Activated T-cell treated with anti-CD3 and anti-CD28 coated beads, Interleukin-2, amount 50 U/mL, for 4 hours (primary cell): ENCODE measurements around the gene FRMD1. TPM values are rescaled to one million over a fixed set of nuclear protein-coding genes. Genes with fewer than 3 reads are reported as not detected.

Source experiments
- ATAC-seq, 2 donors: fragments of 200-7000 bp; cut with Tn5 transposase; one replicate each; pipeline ENCODE4 v1.10.0; 2021
- DNase-seq: peaks from one replicate; pipeline ENCODE4 v3.0.0-alpha.2; 2020
- H3K27me3 Mint-ChIP-seq: one replicate; pipeline ENCODE4 v1.8.0; 2021; ENCODE audit warnings: low read depth, mixed read lengths
- H3K36me3 Mint-ChIP-seq: one replicate; pipeline ENCODE4 v1.8.0; 2022; ENCODE audit warnings: mixed read lengths; ENCODE audit not compliant: insufficient read depth
- H3K4me1 Mint-ChIP-seq: one replicate; pipeline ENCODE4 v1.8.0; 2021; ENCODE audit warnings: low read depth, mixed read lengths
- H3K4me3 Mint-ChIP-seq: one replicate; pipeline ENCODE4 v1.8.0; 2021; ENCODE audit warnings: mild to moderate bottlenecking, moderate library complexity, mixed read lengths
- H3K9me3 Mint-ChIP-seq: one replicate; pipeline ENCODE4 v1.8.0; 2021; ENCODE audit warnings: mixed read lengths
- total RNA-seq, 3 donors: library from RNA; stranded (reverse); gene quantifications; one replicate each; pipeline ENCODE4 v1.2.1, GENCODE V29; 2021

The FRMD1 gene
- total RNA-seq, 3 donors from 2014 or later, result not detected

DNA sequence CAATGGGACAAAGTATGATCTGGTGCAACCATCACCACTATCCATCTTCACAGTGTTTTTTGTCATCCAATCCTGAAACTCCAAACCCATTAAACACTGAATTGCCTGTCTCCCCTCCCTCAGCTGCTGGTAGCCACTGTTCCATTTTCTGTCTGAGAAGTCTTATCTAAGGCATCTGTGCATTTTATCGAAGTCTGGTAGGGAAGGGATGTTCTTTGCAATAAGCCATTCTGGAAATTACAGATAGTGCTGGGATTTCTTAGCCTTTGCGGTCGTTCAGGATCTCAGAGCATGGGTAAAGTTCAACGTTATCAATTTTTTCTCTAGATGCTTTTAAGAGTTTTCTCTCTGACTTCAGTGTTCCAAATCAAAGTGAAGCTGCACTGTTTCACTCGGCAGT, 57.4 kb downstream of the FRMD1 start:
- Mint-ChIP-seq H3K27me3 (peaks cover 4% of the 10 kb centered on the region), H3K4me3 (no peak overlapping the region), H3K4me1 (no peaks in the 10 kb centered on the region), H3K9me3 (peaks cover 5% of the 10 kb centered on the region), H3K36me3 (no peaks in the 10 kb centered on the region)
- ATAC-seq (no peak), DNase-seq (no peak)

DNA sequence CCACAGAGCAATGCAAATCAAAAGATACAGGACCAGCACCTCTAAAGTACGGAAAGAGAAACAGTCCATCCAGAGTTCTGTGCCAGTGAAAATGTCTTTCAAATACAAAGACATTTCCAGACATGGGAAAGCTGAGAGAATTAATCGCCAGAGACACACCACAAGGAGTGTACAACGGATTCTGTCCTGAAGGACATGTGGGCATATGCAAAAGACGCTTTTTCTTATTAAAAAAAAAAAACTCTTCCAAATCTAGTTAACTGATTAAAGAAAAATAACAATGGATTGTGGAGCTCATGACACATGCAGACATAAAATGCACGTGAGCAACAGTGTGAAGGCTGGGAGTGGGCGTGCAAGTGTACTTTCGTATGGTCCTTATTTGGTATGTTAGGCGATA, 58.8 kb downstream of the FRMD1 start:
- Mint-ChIP-seq H3K27me3 (peaks cover 9% of the 10 kb centered on the region), H3K4me1 (no peaks in the 10 kb centered on the region), H3K4me3 (no peak overlapping the region), H3K36me3 (no peaks in the 10 kb centered on the region), H3K9me3 (peaks cover 5% of the 10 kb centered on the region)
- DNase-seq (no peak), ATAC-seq (no peak)

DNA sequence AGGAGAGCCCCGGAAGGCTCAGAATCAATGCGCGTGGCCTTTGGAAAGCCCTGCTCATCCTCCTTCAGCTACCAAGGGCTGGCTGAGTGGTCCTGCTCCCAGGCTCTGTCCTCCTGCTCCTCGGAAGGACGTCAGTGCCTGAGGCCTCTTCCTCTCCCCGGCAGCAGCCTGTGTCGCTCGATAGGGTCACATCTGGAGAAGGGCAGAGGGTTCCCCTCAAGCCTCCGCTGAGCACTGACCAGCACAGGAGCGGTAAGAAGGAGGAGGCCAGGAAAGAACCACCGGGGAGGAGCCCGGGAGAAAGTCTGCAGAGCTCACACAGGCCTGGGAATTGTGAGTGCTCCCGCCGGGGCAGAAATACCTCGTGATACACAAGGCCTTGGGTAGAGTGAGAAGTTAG, 60.3 kb downstream of the FRMD1 start:
- ATAC-seq (no peak), DNase-seq (no peak)
- Mint-ChIP-seq H3K36me3 (no peaks in the 10 kb centered on the region), H3K9me3 (peaks cover 5% of the 10 kb centered on the region), H3K4me3 (no peak overlapping the region), H3K4me1 (no peaks in the 10 kb centered on the region), H3K27me3 (peaks cover 12% of the 10 kb centered on the region)

DNA sequence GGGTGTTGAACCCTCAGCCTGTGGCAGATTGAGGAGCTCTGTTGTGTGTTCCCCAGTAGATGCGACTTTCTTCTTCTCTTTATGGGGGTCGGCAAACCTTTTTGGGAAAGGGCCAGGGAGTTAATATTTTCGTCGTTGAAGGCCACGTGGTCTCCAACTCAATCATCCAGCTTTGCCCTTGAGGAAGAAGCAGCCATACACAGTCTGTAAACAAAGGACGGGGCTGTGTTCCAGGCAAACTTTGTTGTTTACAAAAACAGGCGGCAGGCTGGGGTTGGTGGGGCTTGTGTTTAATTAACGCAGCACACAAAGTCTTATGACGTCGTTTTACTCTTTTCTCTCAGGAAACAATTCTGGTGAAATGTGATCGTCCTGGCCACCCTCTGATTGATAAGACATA, 61.4 kb downstream of the FRMD1 start:
- H3K27me3 Mint-ChIP-seq, result peaks cover 13% of the 10 kb centered on the region
- no peaks in the 10 kb centered on the region for H3K4me1 Mint-ChIP-seq
- ATAC-seq (no peak), DNase-seq (no peak)
- H3K9me3 Mint-ChIP-seq, result peaks cover 5% of the 10 kb centered on the region
- no peak overlapping the region for H3K4me3 Mint-ChIP-seq
- H3K36me3 Mint-ChIP-seq, result no peaks in the 10 kb centered on the region

DNA sequence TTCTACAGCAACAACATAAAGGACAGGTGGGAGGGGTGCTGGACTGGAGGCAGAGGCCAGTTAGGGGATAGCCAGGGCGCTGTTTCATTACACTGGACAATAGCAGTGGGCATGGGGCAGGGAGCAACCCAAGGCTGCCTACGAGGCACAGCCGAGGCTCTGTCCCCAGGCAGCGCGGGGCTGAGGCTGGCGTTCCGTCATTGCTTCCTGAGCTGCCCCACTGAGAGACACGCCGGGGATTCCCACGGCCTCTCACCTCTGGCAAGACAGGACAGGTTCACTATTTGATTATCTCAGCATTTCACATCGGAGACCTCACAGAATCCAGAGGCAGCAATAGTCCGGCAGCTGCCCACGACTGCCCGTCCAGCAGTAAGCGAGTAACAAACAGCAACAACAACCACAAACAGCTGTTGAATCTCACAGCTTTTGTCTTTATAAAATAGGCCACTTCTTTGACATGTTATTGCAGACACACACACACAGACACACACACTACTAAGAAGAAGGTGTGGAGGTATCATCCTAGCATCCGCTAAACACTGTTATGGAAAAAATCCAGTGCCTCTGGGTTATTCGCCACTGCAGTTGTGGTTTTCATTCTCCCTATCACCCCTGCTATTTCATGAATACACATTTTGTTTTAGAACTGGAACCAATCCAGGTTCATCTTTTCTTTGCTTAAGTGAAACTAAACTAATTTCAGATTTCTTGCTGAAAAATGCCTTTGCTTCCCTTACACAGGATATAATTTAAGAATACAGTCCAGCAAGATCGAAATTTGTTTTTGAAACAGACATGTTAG, 62.1 kb downstream of the FRMD1 start:
- Mint-ChIP-seq H3K4me3 (no peak overlapping the region), H3K36me3 (no peaks in the 10 kb centered on the region), H3K4me1 (no peaks in the 10 kb centered on the region), H3K9me3 (peaks cover 9% of the 10 kb centered on the region), H3K27me3 (peaks cover 13% of the 10 kb centered on the region)
- ATAC-seq (no peak), DNase-seq (no peak)

DNA sequence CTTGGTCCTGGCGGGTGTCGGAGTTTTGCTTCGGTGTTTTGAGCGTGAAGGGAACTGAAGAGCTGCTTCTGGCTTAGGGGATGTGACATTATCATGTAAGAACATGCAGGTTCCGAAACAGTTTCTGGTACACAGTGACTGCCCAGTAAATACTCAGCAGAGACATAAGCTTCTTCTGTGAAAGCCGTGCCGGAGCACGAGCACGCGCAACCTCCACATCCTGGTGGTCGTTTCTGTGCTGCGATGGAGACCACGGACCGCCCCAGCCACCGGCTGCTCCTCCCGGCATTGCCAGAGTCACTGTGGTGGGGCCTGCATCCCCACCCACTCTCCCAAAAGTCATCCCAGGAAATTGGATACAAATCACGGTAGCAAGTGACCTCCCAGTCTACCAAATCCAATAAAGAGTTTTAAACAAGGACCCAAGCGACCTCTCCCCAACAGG, 62.8 kb downstream of the FRMD1 start:
- H3K36me3 Mint-ChIP-seq, result no peaks in the 10 kb centered on the region
- no peak overlapping the region for H3K4me3 Mint-ChIP-seq
- ATAC-seq (no peak), DNase-seq (no peak)
- H3K4me1 Mint-ChIP-seq, result no peaks in the 10 kb centered on the region
- H3K9me3 Mint-ChIP-seq, result peaks cover 16% of the 10 kb centered on the region
- H3K27me3 Mint-ChIP-seq, result peaks cover 13% of the 10 kb centered on the region

DNA sequence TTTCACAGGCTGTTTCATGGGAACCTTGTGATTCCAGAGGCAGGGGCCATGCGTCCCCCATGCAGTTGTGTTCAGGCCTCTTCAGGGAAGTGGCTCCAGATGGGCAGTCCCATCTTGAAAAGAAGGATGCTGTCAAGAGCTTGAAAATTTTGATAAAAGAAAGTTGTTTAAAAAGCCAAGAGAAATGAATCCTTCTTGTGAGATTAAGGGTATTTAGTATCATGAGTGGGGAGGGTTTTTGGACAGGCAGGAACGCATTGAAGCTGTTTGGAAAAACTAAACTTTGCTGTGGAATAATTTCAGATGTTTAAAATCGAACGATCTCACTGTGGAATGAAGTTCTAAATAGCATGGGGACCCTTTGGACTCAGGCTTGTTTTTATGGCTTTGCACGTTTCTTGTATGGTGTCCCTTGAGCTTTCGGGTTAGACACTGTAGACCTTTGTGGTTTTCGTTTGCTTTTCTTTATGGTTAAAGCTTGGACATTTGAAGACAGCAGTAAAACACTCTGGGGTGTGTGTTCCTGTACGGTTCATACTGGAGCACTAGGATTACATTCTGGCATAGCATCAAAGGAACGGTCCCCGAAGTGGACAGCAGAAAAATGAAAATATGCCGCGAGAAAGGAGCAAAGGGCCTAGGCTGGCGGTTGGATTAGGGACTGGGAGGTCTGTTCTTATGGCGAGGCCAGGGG, 63.4 kb downstream of the FRMD1 start:
- ATAC-seq (no peak), DNase-seq (no peak)
- H3K36me3 Mint-ChIP-seq, result no peaks in the 10 kb centered on the region
- H3K27me3 Mint-ChIP-seq, result peaks cover 13% of the 10 kb centered on the region
- no peak overlapping the region for H3K4me3 Mint-ChIP-seq
- peaks cover 22% of the 10 kb centered on the region for H3K9me3 Mint-ChIP-seq
- no peaks in the 10 kb centered on the region for H3K4me1 Mint-ChIP-seq

DNA sequence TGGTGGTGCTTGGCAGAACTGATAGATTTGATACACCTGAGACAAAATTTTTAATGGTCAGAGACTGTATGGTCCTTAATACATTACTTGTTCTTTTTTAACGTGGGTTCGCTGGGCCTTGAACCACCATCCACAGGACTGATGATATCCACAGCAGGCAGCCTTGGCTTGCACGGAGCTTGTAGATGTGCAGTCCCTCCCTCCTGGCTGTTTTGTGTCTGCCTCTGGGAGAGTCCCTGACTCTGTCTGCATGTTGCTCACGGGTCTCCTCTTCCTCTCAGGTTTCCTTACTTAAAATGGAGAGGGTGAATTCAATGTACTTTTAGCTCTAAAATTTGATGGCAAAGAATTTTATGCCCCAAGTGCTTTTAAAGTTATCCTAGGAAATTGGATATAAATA, 64.0 kb downstream of the FRMD1 start:
- Mint-ChIP-seq H3K4me3 (no peak overlapping the region), H3K27me3 (peaks cover 13% of the 10 kb centered on the region), H3K4me1 (no peaks in the 10 kb centered on the region), H3K36me3 (no peaks in the 10 kb centered on the region), H3K9me3 (peaks cover 27% of the 10 kb centered on the region)
- no peak for DNase-seq
- no peak for ATAC-seq

DNA sequence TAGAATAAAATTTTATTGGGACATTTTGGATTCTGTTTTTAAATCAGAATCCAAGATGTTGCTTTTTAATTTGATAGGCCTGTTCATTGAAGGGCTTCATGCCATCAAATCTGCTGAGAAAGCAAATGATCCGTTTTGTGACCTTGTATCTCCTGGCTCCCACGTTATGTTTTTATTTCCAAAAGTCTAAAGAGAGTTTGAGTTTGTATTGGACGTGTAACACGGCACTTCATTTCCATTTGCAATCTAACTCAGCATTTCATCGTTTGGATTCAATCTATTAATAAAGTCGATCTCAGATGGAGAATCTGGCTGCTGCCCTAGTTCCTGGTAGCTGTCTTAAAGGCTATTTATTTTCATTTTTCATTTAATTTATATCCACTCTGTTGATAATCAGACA, 64.6 kb downstream of the FRMD1 start:
- DNase-seq (no peak), ATAC-seq (no peak)
- no peak overlapping the region for H3K4me3 Mint-ChIP-seq
- H3K27me3 Mint-ChIP-seq, result peaks cover 13% of the 10 kb centered on the region
- no peaks in the 10 kb centered on the region for H3K4me1 Mint-ChIP-seq
- peaks cover 32% of the 10 kb centered on the region for H3K9me3 Mint-ChIP-seq
- H3K36me3 Mint-ChIP-seq, result no peaks in the 10 kb centered on the region

DNA sequence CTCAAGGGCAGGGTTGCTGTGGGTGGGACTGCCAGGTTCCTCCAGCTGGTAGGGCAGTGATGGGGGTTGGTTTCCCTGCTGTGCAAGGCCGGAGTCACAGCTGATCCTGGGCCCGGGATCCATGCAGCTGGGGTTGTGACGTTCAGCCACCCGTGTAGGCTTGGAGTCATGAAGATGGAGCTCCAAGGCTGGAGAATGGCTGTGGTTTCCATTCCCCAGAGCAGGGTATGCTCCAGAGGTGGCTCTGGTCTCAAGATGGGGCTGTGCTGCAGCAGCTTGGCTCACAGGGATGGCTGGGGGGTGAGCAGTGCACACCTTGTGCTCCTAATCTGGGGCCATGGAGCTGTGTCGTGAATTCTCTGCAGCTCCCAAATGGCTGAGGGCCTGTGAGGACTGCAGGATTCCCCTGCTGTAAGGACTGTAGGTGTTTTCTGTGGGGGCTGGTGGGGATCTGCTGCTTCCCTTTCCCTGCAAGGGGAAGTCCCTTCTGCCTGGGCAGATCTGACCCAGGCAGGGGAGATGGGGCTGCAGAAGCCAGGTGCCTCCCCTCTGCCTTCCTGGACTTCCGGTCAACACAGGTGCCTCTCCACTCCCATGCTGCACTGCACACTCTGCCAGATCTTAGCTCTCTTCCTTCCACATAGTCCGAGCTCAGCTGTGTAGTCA, 65.6 kb downstream of the FRMD1 start:
- Mint-ChIP-seq H3K27me3 (peaks cover 13% of the 10 kb centered on the region), H3K9me3 (peaks cover 38% of the 10 kb centered on the region), H3K4me1 (no peaks in the 10 kb centered on the region), H3K36me3 (no peaks in the 10 kb centered on the region), H3K4me3 (no peak overlapping the region)
- no peak for DNase-seq
- no peak for ATAC-seq

DNA sequence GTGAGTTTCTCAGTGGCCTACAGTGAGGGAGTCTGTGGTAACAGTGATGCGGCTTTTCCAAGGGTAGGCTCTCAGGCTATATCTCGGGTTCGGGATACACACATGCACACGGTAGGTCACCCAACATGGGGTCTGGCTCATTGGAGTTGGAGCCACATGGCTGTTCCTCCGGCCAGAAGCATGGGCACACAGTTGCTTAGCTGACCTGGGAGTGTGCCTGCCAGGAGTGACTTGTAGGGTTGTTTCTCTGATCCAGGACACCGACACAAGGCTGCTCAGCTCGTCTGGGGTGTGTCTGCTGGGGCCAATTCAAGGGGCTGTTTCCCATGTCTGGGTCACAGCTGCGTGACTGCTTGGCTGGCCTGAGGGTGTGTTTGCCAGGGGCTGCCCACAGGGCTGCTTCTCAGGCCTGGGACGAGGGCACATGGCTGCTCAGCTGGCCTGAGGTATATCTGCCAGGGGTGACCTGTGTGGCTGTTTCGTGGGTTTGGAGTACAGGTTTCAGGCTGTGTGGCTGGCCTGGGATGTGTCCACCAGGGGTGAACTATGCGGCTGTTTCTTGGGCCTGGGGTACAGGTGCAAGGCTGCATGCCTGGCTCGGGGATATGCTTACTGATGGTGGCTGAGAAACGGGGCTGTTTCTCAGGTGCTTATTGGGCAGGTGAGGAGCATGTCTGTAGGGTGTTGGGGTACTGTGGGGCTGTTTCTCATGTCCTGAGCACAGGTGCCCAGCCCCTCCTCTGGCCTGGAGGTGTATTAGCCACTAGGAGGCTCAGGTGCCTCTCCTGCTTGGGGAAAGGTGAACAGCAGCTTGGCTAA, 66.4 kb downstream of the FRMD1 start:
- H3K4me1 Mint-ChIP-seq, result no peaks in the 10 kb centered on the region
- no peak overlapping the region for H3K4me3 Mint-ChIP-seq

DNA sequence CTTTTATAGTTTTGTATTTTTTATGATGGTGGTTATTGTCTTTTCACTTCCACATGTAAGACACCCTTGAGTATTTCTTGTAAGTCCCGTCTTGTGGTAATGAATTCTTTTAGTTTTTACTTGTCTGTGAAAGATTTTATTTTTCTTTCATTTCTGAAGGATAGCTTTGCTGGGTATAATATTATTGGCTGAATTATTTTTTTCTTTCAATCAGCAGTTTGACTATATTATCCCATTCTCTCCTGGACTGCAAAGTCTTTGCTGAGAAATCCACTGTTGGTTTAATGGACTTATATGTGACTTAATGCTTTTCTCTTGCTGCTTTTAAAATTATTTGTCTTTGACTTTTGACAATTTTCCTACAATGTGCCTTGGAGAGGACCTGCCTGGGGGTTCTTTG, 67.7 kb downstream of the FRMD1 start:
- ATAC-seq (no peak), DNase-seq (no peak)
- peaks cover 42% of the 10 kb centered on the region for H3K9me3 Mint-ChIP-seq
- H3K36me3 Mint-ChIP-seq, result no peaks in the 10 kb centered on the region
- no peaks in the 10 kb centered on the region for H3K4me1 Mint-ChIP-seq
- H3K4me3 Mint-ChIP-seq, result no peak overlapping the region
- peaks cover 9% of the 10 kb centered on the region for H3K27me3 Mint-ChIP-seq

More for the DNA sequence above, 66.4 kb downstream of the FRMD1 start:
- DNase-seq (no peak), ATAC-seq (no peak)
- peaks cover 42% of the 10 kb centered on the region for H3K9me3 Mint-ChIP-seq
- H3K36me3 Mint-ChIP-seq, result no peaks in the 10 kb centered on the region
- peaks cover 13% of the 10 kb centered on the region for H3K27me3 Mint-ChIP-seq

DNA sequence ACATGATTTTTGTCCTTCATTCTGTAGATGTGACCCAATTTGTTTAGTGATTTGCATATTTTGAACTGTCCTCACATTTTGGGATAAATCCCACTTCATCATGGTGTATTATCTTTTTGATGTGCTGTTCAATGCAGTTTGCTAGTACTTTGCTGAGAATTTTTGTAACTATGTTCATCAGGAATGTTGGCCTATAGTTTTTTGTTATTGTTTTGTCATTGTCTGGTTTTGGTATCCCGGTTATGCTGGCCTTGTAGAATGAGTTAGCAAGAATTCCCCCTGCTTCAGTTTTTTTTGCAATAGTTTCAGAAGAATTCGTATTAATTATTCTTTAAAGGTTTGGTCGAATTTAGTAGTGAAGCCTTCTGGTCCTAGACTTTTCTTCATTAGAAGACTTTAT, 69.7 kb downstream of the FRMD1 start:
- DNase-seq, result no peak
- Mint-ChIP-seq H3K27me3 (peaks cover 6% of the 10 kb centered on the region), H3K9me3 (peaks cover 42% of the 10 kb centered on the region), H3K4me3 (no peak overlapping the region), H3K36me3 (no peaks in the 10 kb centered on the region), H3K4me1 (no peaks in the 10 kb centered on the region)
- no peak for ATAC-seq
